H54 (cell line): ENCODE data around the gene AGBL5.
"Not testable (repeated sequence)": the region's sequence is repeated elsewhere in the genome, so short reads cannot be mapped to it uniquely, and the experiment has no call there.

Experiments
- DNase-seq: peaks from one replicate; pipeline ENCODE4 v3.0.0; 2011; ENCODE audit warnings: low spot score, mixed read lengths; ENCODE audit not compliant: insufficient read length
- FAIRE-seq: peaks from 3 replicates; lab custom pipeline; 2011; peaks lifted over from hg19 to GRCh38; lab: Jason Lieb, UNC
- POLR2A ChIP-seq: IDR thresholded peaks from 2 replicates; pipeline ENCODE4 v1.6.1; 2011; ENCODE audit warnings: low read depth, mild to moderate bottlenecking, low read length

Gene AGBL5

GRCh38 chr2:27071277-27071989 lies 20.0 kb downstream of the AGBL5 start, which contains the start of gene OST4:
OST4 (minus strand) TSS chr2:27071654.
- peak; percentile 75 for TF ChIP-seq POLR2A
- no peak for FAIRE-seq
- DNase-seq, result peak; percentile 96

- no peak for FAIRE-seq
- DNase-seq, result no peak
- TF ChIP-seq POLR2A, result no peak
Measured at GRCh38 chr2:27071990-27072830, 20.7 kb downstream of the AGBL5 start.

GRCh38 chr2:27072920-27073319 lies 21.5 kb downstream of the AGBL5 start:
- FAIRE-seq, result no peak
- DNase-seq, result no peak
- TF ChIP-seq POLR2A, result no peak

- no peak for TF ChIP-seq POLR2A
- FAIRE-seq (no peak), DNase-seq (no peak)
Measured at GRCh38 chr2:27073782-27074181, 22.3 kb downstream of the AGBL5 start.

GRCh38 chr2:27074738-27075565 lies 23.5 kb downstream of the AGBL5 start:
- FAIRE-seq, result no peak
- no peak for TF ChIP-seq POLR2A
- no peak for DNase-seq

GRCh38 chr2:27075566-27075871 lies 24.1 kb downstream of the AGBL5 start:
- not testable (repeated sequence) for FAIRE-seq, DNase-seq

- TF ChIP-seq POLR2A, result no peak
- FAIRE-seq, result no peak
- DNase-seq, result no peak
Measured at GRCh38 chr2:27076323-27076722, 24.9 kb downstream of the AGBL5 start.

GRCh38 chr2:27077231-27077630 lies 25.8 kb downstream of the AGBL5 start:
- no peak for TF ChIP-seq POLR2A
- FAIRE-seq, result no peak
- DNase-seq, result no peak

- TF ChIP-seq POLR2A, result no peak
- FAIRE-seq (no peak), DNase-seq (no peak)
Measured at GRCh38 chr2:27078267-27079194, 27.1 kb downstream of the AGBL5 start, which contains the start of gene EMILIN1. EMILIN1 (plus strand) TSS chr2:27078615; CDS start chr2:27079066, 451 bp downstream.

- no peak for FAIRE-seq
- no peak for DNase-seq
- TF ChIP-seq POLR2A, result no peak
Measured at GRCh38 chr2:27079233-27080139, 28.0 kb downstream of the AGBL5 start.

- DNase-seq (no peak), FAIRE-seq (no peak)
- TF ChIP-seq POLR2A, result no peak
Measured at GRCh38 chr2:27080140-27080469, 28.6 kb downstream of the AGBL5 start.

GRCh38 chr2:27080603-27080936 lies 29.1 kb downstream of the AGBL5 start:
- TF ChIP-seq POLR2A, result no peak
- FAIRE-seq (no peak), DNase-seq (no peak)
